HG03520 (cell line): ENCODE measurements around the gene ZNF669.
A peak's percentile ranks its signal among the peaks of the same experiment; 100 is the strongest.

ENCODE experiments used
- ATAC-seq: cut with Tn5 transposase; IDR thresholded peaks from one replicate; pipeline ENCODE4 v1.9.1; 2021; ENCODE audit warnings: mild to moderate bottlenecking, moderate library complexity; ENCODE audit not compliant: unreplicated experiment

ZNF669 gene

GRCh38 chr1:247111700-247112478 is 7.7 kb upstream of the ZNF669 start:
- ATAC-seq: no peak

GRCh38 chr1:247111259-247111699 is 7.1 kb upstream of the ZNF669 start:
- ATAC-seq: no peak

GRCh38 chr1:247110627-247111258 is 6.6 kb upstream of the ZNF669 start:
- no peak for ATAC-seq

- no peak for ATAC-seq
These were observed 3.5 kb upstream of the ZNF669 start for GRCh38 chr1:247107694-247108093.

- no peak for ATAC-seq
These were observed 1.8 kb upstream of the ZNF669 start for GRCh38 chr1:247105966-247106365.

GRCh38 chr1:247104965-247105364 is 809 bp upstream of the ZNF669 start:
- ATAC-seq: no peak

GRCh38 chr1:247102381-247102780 is 1.8 kb downstream of the ZNF669 start:
- ATAC-seq: no peak

- ATAC-seq: no peak
These were observed 3.4 kb downstream of the ZNF669 start for GRCh38 chr1:247100676-247101279.

- no peak for ATAC-seq
These were observed 7.2 kb downstream of the ZNF669 start for GRCh38 chr1:247096958-247097357.

- ATAC-seq: no peak
These were observed 7.6 kb downstream of the ZNF669 start for GRCh38 chr1:247096544-247096943.

- ATAC-seq: no peak
These were observed 8.0 kb downstream of the ZNF669 start for GRCh38 chr1:247096112-247096511.

GRCh38 chr1:247090455-247090854 is 13.7 kb downstream of the ZNF669 start:
- ATAC-seq: no peak

- ATAC-seq: no peak
These were observed 14.4 kb downstream of the ZNF669 start for GRCh38 chr1:247089616-247090375.

- no peak for ATAC-seq
These were observed 15.2 kb downstream of the ZNF669 start for GRCh38 chr1:247088967-247089366.

GRCh38 chr1:247087256-247087655 is 16.9 kb downstream of the ZNF669 start:
- no peak for ATAC-seq

- ATAC-seq: no peak
These were observed 18.8 kb downstream of the ZNF669 start for GRCh38 chr1:247085310-247085709.

- ATAC-seq: no peak
These were observed 19.4 kb downstream of the ZNF669 start for GRCh38 chr1:247084771-247085170.

GRCh38 chr1:247079141-247079874 is 24.8 kb downstream of the ZNF669 start:
- peak; percentile 19 for ATAC-seq

GRCh38 chr1:247078258-247079140 is 25.7 kb downstream of the ZNF669 start, which contains the start of gene ZNF670:
Gene ZNF670 (minus strand): TSS chr1:247078811. CDS start chr1:247078596, 215 bp downstream.
- ATAC-seq: peak; percentile 98
